PC-3 (cell line): ENCODE measurements around the gene ILF3.

ENCODE experiments used
- CTCF ChIP-seq: fragments of 300-600 bp; sonication (generic); conservative IDR thresholded peaks from 2 replicates; pipeline ENCODE4 v1.5.1; 2017; ENCODE audit warnings: antibody characterized with exemption, low read depth, mild to moderate bottlenecking, low read length
- EZH2 ChIP-seq: fragments of 300-600 bp; sonication (generic); IDR thresholded peaks from one replicate; pipeline ENCODE4 v1.6.1; 2017; ENCODE audit warnings: antibody characterized with exemption, mild to moderate bottlenecking, low read length; ENCODE audit not compliant: unreplicated experiment

GRCh38 chr19:10686193-10686592 is 32.0 kb downstream of the ILF3 start:
- no peak for TF ChIP-seq CTCF
- no peak for TF ChIP-seq EZH2
